GM19240 (cell line): ENCODE data around the gene GPR146.

Experiments
- DNase-seq: peaks from one replicate; pipeline ENCODE4 v3.0.0; 2011; ENCODE audit warnings: low spot score; ENCODE audit not compliant: insufficient read length

GPR146 gene

GRCh38 chr7:1011297-1012003 lies 32.9 kb upstream of the GPR146 start:
- DNase-seq = no peak

- DNase-seq = no peak
These were observed 32.2 kb upstream of the GPR146 start for GRCh38 chr7:1012004-1012715.

- no peak for DNase-seq
These were observed 31.6 kb upstream of the GPR146 start for GRCh38 chr7:1012716-1013095.

GRCh38 chr7:1013581-1013980 lies 30.8 kb upstream of the GPR146 start:
- DNase-seq = no peak

- no peak for DNase-seq
These were observed 29.7 kb upstream of the GPR146 start for GRCh38 chr7:1014681-1015080.

GRCh38 chr7:1015196-1016121 lies 28.9 kb upstream of the GPR146 start:
- DNase-seq = no peak

GRCh38 chr7:1016577-1017531 lies 27.5 kb upstream of the GPR146 start:
- DNase-seq = no peak

GRCh38 chr7:1017586-1018333 lies 26.6 kb upstream of the GPR146 start:
- DNase-seq = no peak

- DNase-seq = no peak
These were observed 26.0 kb upstream of the GPR146 start for GRCh38 chr7:1018334-1018695.

- DNase-seq = no peak
These were observed 25.0 kb upstream of the GPR146 start for GRCh38 chr7:1019255-1019785.

- DNase-seq = no peak
These were observed 24.3 kb upstream of the GPR146 start for GRCh38 chr7:1019789-1020610.

GRCh38 chr7:1020849-1021251 lies 23.5 kb upstream of the GPR146 start:
- no peak for DNase-seq

- no peak for DNase-seq
These were observed 23.0 kb upstream of the GPR146 start for GRCh38 chr7:1021366-1021765.

GRCh38 chr7:1021931-1022330 lies 22.4 kb upstream of the GPR146 start:
- DNase-seq = no peak

GRCh38 chr7:1022356-1022755 lies 22.0 kb upstream of the GPR146 start:
- DNase-seq = no peak

GRCh38 chr7:1022801-1023465 lies 21.4 kb upstream of the GPR146 start:
- DNase-seq = no peak

GRCh38 chr7:1024331-1024841 lies 20.0 kb upstream of the GPR146 start:
- peak; percentile 89 for DNase-seq
